SH-SY5Y (cell line): Measurements from ENCODE around the gene FCGBP.

Experiments used
- GATA2 ChIP-seq: IDR thresholded peaks from 2 replicates; pipeline ENCODE4 v1.6.1; 2011; ENCODE audit warnings: mild to moderate bottlenecking, low read depth, low read length
- GATA3 ChIP-seq: IDR thresholded peaks from 2 replicates; pipeline ENCODE4 v1.6.1; 2011; ENCODE audit warnings: low read depth, mild to moderate bottlenecking, low read length, moderate library complexity

DNA sequence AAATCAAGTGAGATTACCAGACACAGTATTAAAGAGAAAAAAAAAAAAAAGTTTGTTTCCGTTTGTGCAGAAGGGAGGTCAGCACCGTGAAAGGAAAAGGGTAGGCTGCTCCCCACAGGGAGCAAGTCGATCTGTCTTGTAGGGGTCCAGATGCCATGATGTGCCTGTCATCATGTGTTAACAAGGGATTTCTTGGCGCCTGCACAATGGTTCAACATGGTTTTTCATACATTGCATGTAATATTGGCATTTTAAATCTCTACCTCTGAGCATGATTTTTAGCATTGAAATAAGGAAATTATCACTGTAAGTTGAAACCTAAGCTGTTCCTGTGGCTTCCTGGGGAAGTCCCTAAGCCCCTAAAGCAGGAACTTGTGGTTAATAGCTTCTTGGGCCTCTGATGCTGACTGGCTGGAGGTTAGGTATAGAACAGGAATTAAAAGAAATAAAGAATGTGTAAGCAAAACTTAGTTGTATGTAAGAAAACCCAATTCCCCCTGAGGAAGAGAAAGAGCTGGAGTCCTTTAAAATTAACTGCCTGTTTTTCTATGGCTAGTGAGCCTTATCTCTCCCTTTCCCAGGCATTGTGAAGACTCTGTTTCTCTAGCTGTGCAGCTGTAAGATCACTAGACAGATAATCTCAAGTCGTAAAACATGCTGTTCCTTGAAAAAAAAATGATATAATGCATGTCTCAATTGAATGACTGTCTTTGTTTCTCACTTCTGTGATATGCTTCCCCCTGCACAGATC lies 7.4 kb upstream of the FCGBP start:
- no peak for TF ChIP-seq GATA3
- no peak for TF ChIP-seq GATA2
